ENCODE data around the gene GM2A. TPM values are rescaled to one million over a fixed set of nuclear protein-coding genes. Genes with fewer than 3 reads are reported as not detected.
"Not testable (repeated sequence)": the region's sequence is repeated elsewhere in the genome, so short reads cannot be mapped to it uniquely, and the experiment has no call there.

The GM2A gene
- total and polyA plus RNA-seq, 2 of the 13 experiments (the other 11 are each of a cell fraction or from before 2014, with no cell fraction given) = 14.6 to 29.6 TPM

- Histone ChIP-seq H3K4me1 (ENCODE audit: insufficient read depth, low read length) (peaks cover 29% of the 10 kb centered on the region), H3K27ac (ENCODE audit: extremely low read length, insufficient read depth, low read length) (no peak overlapping the region), H2AFZ (ENCODE audit: low read length) (no peak overlapping the region), H3K4me3 (replicated peaks in 1 of 3; ENCODE audit: insufficient read depth in 1 of 3, low read depth in 2 of 3, low read length in 3 of 3) (0 out of 6 replicates have a peak overlapping the region, but pooled peaks of 1 of the 3 experiments have one; percentile 84), H3K36me3 (replicated peaks in 1 of 2; ENCODE audit: control insufficient read depth in 1 of 2, insufficient read depth in 2 of 2, low read length in 2 of 2) (no peaks in the 10 kb centered on the region), H3K79me2 (ENCODE audit: insufficient read depth, low read length) (peaks cover 31% of the 10 kb centered on the region), H3K4me2 (ENCODE audit: low read depth, low read length) (peak overlapping the region; percentile 84), H4K20me1 (ENCODE audit: insufficient read depth, low read length) (no peaks in the 10 kb centered on the region), H3K27me3 (ENCODE audit: control insufficient read depth in 1 of 2, insufficient read depth in 2 of 2, low read length in 2 of 2) (no peaks in the 10 kb centered on the region; a peak in 1 of 5 replicates), H3K9ac (ENCODE audit: insufficient read depth, low read depth, low read length) (no peak overlapping the region), H3K9me3 (ENCODE audit: low read length) (no peaks in the 10 kb centered on the region)
- no peak for DNase-seq (ENCODE audit: low spot score)
- ChIA-PET POLR2A (interaction anchor here (1.8 kb wide), 1 partner anchor 31 kb away, joined by 5 read pairs; the partner anchor contains the start of gene CCDC69), CTCF (ENCODE audit: low intra/inter-chr PET ratio, low total read pairs) (no interaction called here)
- TF ChIP-seq ZNF382 (CRISPR knock-in tag; IDR thresholded peaks at IDR 0.05; ENCODE audit: borderline replicate concordance) (no peak), CEBPG (CRISPR knock-in tag; IDR thresholded peaks at IDR 0.05) (0 out of 2 replicates have a peak, but pooled peaks have one; percentile 11)
- BruUV-seq (replicated peaks) = no TSS peak
- 88% methylated on average over 1 of the region's 1 CpG for WGBS (ENCODE audit: low lambda C conversion rate)
- peak; percentile 52 for FAIRE-seq
- no peak for ATAC-seq
- in situ Hi-C loops (cut with HindIII; ENCODE audit: extremely low pct_ligation_motif_present, low pct_unique_long_range_greater_than_20kb) (no loop called here), intact Hi-C loops (cut with micrococcal nuclease; ENCODE audit: unreplicated experiment) (loop anchor here (5.0 kb wide), 2 partner anchors 503 to 518 kb away; partner anchors contain the start of genes ATOX1 and G3BP1)
Measured at GRCh38 chr5:151254556-151254955, 1.6 kb downstream of the GM2A start.

- FAIRE-seq; H4K20me1 ChIP-seq (ENCODE audit: insufficient read depth, low read length); DNase-seq (ENCODE audit: low spot score); in situ Hi-C loops (cut with HindIII; ENCODE audit: extremely low pct_ligation_motif_present, low pct_unique_long_range_greater_than_20kb); CTCF ChIA-PET (ENCODE audit: low intra/inter-chr PET ratio, low total read pairs); H3K4me3 ChIP-seq (replicated peaks in 1 of 3; ENCODE audit: insufficient read depth in 1 of 3, low read depth in 2 of 3, low read length in 3 of 3); H3K9ac ChIP-seq (ENCODE audit: insufficient read depth, low read depth, low read length); ATAC-seq; H2AFZ ChIP-seq (ENCODE audit: low read length); H3K27me3 ChIP-seq (ENCODE audit: control insufficient read depth in 1 of 2, insufficient read depth in 2 of 2, low read length in 2 of 2); H3K9me3 ChIP-seq (ENCODE audit: low read length); H3K36me3 ChIP-seq (replicated peaks in 1 of 2; ENCODE audit: control insufficient read depth in 1 of 2, insufficient read depth in 2 of 2, low read length in 2 of 2); H3K27ac ChIP-seq (ENCODE audit: extremely low read length, insufficient read depth, low read length); BruUV-seq (replicated peaks): not testable (repeated sequence)
- Histone ChIP-seq H3K79me2 (ENCODE audit: insufficient read depth, low read length) (peaks cover 28% of the 10 kb centered on the region), H3K4me1 (ENCODE audit: insufficient read depth, low read length) (peaks cover 24% of the 10 kb centered on the region), H3K4me2 (ENCODE audit: low read depth, low read length) (peak overlapping the region; percentile 84)
- 91% methylated on average over 4 of the region's 5 CpGs for WGBS (ENCODE audit: low lambda C conversion rate)
- POLR2A ChIA-PET = interaction anchor here (1.8 kb wide), 1 partner anchor 31 kb away, joined by 5 read pairs; the partner anchor contains the start of gene CCDC69
- peak; percentile 32; the same call in 1 of the 2 replicates for TF ChIP-seq ZNF460 (CRISPR knock-in tag; IDR thresholded peaks at IDR 0.05; ENCODE audit: borderline replicate concordance)
- intact Hi-C loops (cut with micrococcal nuclease; ENCODE audit: unreplicated experiment) = loop anchor here (5.0 kb wide), 2 partner anchors 502 to 517 kb away; partner anchors contain the start of genes ATOX1 and G3BP1
Measured at GRCh38 chr5:151254990-151255389, 2.0 kb downstream of the GM2A start.
